Upper lobe of left lung (tissue), 6 donors: ENCODE data around the gene TMEM217. TPM values are rescaled to one million over a fixed set of nuclear protein-coding genes. Genes with fewer than 3 reads are reported as not detected.
A peak's percentile ranks its signal among the peaks of the same experiment; 100 is the strongest.
"Not testable (repeated sequence)": the region's sequence is repeated elsewhere in the genome, so short reads cannot be mapped to it uniquely, and the experiment has no call there.

Experiments used
- ATAC-seq, 2 donors: fragments of 200-7000 bp; cut with Tn5 transposase; one replicate each; pipeline ENCODE4 v1.9.1; 2022; ENCODE audit warnings: mild to moderate bottlenecking in 2 of 2, moderate library complexity in 2 of 2; ENCODE audit not compliant: low FRiP score in 2 of 2
- DNase-seq, 2 donors: peaks; one replicate each; pipeline ENCODE4 v3.0.0-alpha.2; 2019 to 2020
- H3K27ac ChIP-seq, 4 donors: fragments of 200-600 bp; sonication (generic); one replicate each; pipeline ENCODE4 v1.5.1; 2016 to 2019
- H3K27me3 ChIP-seq, 4 donors: fragments of 200-600 bp; sonication (generic); one replicate each; pipeline ENCODE4 v1.5.1; 2017 to 2019
- H3K36me3 ChIP-seq, 4 donors: fragments of 200-600 bp; sonication (generic); one replicate each; pipeline ENCODE4 v1.5.1; 2016 to 2019
- H3K4me1 ChIP-seq, 4 donors: fragments of 200-600 bp; sonication (generic); one replicate each; pipeline ENCODE4 v1.5.1; 2018 to 2019
- H3K4me3 ChIP-seq, 4 donors: fragments of 200-600 bp; sonication (generic); one replicate each; pipeline ENCODE4 v1.5.1; 2017 to 2019; ENCODE audit warnings: mild to moderate bottlenecking in 2 of 4, moderate library complexity in 1 of 4
- H3K9me3 ChIP-seq, 4 donors: fragments of 200-600 bp; sonication (generic); one replicate each; pipeline ENCODE4 v1.5.1; 2018 to 2019
- CTCF ChIP-seq, 6 experiments: fragments of 450-650 bp in 4 of 6; fragments of 200-600 bp in 2 of 6; sonication (generic) in 2 of 6; IDR thresholded peaks; one replicate each; pipeline ENCODE4 v1.5.1; 2016 to 2019; ENCODE audit warnings: antibody characterized with exemption in 6 of 6
- EP300 ChIP-seq, 4 donors: sonication (generic); formaldehyde crosslinking; IDR thresholded peaks; one replicate each; pipeline ENCODE4 v1.5.1; 2017; ENCODE audit warnings: antibody characterized with exemption in 4 of 4, control low read depth in 2 of 4
- POLR2A ChIP-seq, 4 donors: fragments of 450-650 bp; IDR thresholded peaks; one replicate each; pipeline ENCODE4 v1.5.1; 2016 to 2017; ENCODE audit warnings: antibody characterized with exemption in 4 of 4, mild to moderate bottlenecking in 2 of 4
- POLR2AphosphoS5 ChIP-seq, 2 donors: sonication (generic); formaldehyde crosslinking; IDR thresholded peaks; one replicate each; pipeline ENCODE4 v1.5.1; 2017; ENCODE audit warnings: antibody characterized with exemption in 2 of 2
- WGBS, 2 donors: methylation state at CpG; one replicate each; pipeline ENCODE4 v1.1.5; 2017 to 2018; 5-methylcytosine and 5-hydroxymethylcytosine counted together
- total RNA-seq, 6 donors: library from RNA; depleted of rRNA in 4 of 6; stranded (reverse); fragments of >200 nt in 4 of 6; gene quantifications; one replicate each; pipeline versions ENCODE4 v1.1.0 to v1.2.1, GENCODE V29; 2016 to 2021
- donor health status: DM: no; HTN: no; CAD: no; lungs with moderate emphysema.
- donor health status: DM: no; HTN: yes; CAD: no; lungs with severe emphysema.

The TMEM217 gene
- total RNA-seq, 6 donors from 2014 or later: 0.67 to 3.4 (median 1.1) TPM

GRCh38 chr6:37303891-37304503 lies 46.1 kb upstream of the TMEM217 start:
- Histone ChIP-seq H3K27ac (no peak overlapping the region), H3K27me3 (no peaks in the 10 kb centered on the region), H3K9me3 (no peaks in the 10 kb centered on the region), H3K4me1 (peaks cover 0 to 12% (median 5%) of the 10 kb centered on the region in 4 donors), H3K36me3 (peaks cover 0 to 36% (median 9%) of the 10 kb centered on the region in 4 donors), H3K4me3 (no peak overlapping the region)
- 60 to 61% methylated on average over 3 of the region's 3 CpGs for WGBS, 2 donors
- TF ChIP-seq EP300 (IDR thresholded peaks at IDR 0.05) (no peak), CTCF (IDR thresholded peaks at IDR 0.05) (peak in 3 of 6 experiments; percentile 18 to 34 (median 28)), POLR2A (IDR thresholded peaks at IDR 0.05) (no peak), POLR2AphosphoS5 (IDR thresholded peaks at IDR 0.05) (no peak)
- ATAC-seq (peak in 1 of 2 donors; percentile 52), DNase-seq (no peak)

DNA sequence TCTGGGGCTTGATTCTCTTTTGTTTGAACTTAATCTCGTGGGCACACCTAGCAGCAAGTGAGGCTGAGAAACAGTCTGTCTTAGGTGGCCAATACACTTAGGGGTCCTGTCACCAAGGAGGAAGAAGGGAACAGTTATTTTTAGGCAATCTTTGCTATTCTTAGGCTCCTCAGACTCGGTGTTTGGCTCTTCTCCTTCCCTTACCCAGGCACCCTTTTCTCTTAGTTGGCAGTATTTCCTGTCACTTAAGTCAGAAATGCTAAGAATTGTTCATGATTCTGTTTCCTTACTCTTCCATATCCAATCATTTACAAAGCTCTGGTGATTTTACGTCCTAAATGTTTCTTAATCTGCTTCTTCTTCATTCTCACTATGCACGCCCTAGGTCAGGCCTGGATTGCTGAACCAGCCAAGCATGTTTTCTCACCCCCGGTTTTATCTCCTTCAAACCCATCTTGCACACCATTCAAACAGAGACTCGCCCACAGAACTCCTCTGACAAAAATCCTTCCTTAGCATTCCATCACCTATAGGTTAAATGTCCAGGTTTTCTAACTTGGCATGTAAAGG lies 45.2 kb upstream of the TMEM217 start:
- Histone ChIP-seq H3K9me3 (no peaks in the 10 kb centered on the region), H3K27ac (no peak overlapping the region), H3K36me3 (peaks cover 0 to 41% (median 9%) of the 10 kb centered on the region in 4 donors), H3K27me3 (no peaks in the 10 kb centered on the region), H3K4me1 (peaks cover 0 to 8% (median 3%) of the 10 kb centered on the region in 4 donors), H3K4me3 (no peak overlapping the region)
- DNase-seq (no peak), ATAC-seq (no peak)
- 66 to 70% methylated on average over 6 of the region's 6 CpGs for WGBS, 2 donors
- TF ChIP-seq POLR2AphosphoS5 (IDR thresholded peaks at IDR 0.05) (no peak), EP300 (IDR thresholded peaks at IDR 0.05) (no peak), POLR2A (IDR thresholded peaks at IDR 0.05) (no peak)

DNA sequence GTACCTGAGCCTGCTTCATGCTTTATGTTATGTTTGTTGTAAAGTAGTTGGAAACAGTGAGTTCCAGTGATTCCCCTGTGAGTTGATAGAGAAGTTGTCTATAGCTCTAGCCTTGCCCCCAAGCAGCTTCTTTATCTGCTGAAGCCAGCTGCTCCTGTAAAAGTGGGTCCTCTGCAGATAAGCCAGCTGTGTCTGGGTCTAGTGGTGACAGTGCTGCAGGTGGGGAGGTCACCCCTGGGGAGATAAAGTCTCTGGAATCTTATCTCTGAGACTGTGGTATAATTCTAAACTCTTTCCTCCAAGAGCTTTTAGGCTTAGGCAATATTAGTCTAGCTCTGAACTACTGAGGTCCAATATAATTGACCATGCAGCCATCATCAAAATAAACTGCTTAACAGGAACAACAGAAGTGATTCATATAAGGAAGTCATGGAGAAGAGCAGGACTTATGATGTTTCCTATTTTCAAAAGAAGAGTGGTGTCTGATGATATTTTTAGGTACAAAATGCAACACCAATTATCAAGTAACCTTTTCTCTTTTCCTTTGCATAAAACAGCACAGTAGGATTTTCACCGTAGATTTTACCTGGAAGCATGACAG lies 44.2 kb upstream of the TMEM217 start:
- TF ChIP-seq POLR2AphosphoS5 (IDR thresholded peaks at IDR 0.05) (no peak), CTCF (IDR thresholded peaks at IDR 0.05) (no peak), POLR2A (IDR thresholded peaks at IDR 0.05) (no peak), EP300 (IDR thresholded peaks at IDR 0.05) (no peak)
- H3K27me3 ChIP-seq: no peaks in the 10 kb centered on the region
- H3K4me1 ChIP-seq: no peaks in the 10 kb centered on the region
- H3K27ac ChIP-seq: no peak overlapping the region
- H3K36me3 ChIP-seq: peaks cover 0 to 46% (median 13%) of the 10 kb centered on the region in 4 donors
- no peaks in the 10 kb centered on the region for H3K9me3 ChIP-seq
- no peak for ATAC-seq
- no peak for DNase-seq
- WGBS, 2 donors: 93% methylated on average over 1 of the region's 1 CpG
- no peak overlapping the region for H3K4me3 ChIP-seq

DNA sequence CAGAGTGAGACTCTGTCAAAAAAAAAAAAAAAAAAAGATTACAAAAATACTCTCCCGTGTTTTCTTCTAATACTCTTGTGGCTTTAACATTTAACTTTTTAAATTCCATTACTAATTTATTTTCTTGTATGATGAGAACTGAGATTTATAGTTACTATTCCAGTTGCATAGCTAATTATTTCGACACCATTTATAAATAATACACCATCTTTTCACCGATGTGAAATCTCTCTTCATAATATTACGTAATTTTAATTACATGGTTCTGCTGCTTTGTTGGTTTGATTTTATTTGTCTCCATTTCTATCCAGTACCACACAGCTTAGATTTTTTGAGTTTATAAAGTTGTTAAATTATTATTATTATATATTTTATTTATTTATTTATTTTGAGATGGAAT lies 42.0 kb upstream of the TMEM217 start:
- ATAC-seq: no peak
- no peaks in the 10 kb centered on the region for H3K9me3 ChIP-seq
- H3K36me3 ChIP-seq: peaks cover 0 to 58% (median 20%) of the 10 kb centered on the region in 4 donors
- H3K27ac ChIP-seq: no peak overlapping the region
- WGBS, 2 donors: 78 to 85% methylated on average over 4 of the region's 4 CpGs
- no peak for TF ChIP-seq CTCF (IDR thresholded peaks at IDR 0.05)
- no peak for TF ChIP-seq POLR2A (IDR thresholded peaks at IDR 0.05)
- TF ChIP-seq EP300 (IDR thresholded peaks at IDR 0.05): no peak
- TF ChIP-seq POLR2AphosphoS5 (IDR thresholded peaks at IDR 0.05): no peak
- no peak for DNase-seq
- H3K4me3 ChIP-seq: no peak overlapping the region
- H3K4me1 ChIP-seq: no peaks in the 10 kb centered on the region
- H3K27me3 ChIP-seq: no peaks in the 10 kb centered on the region

DNA sequence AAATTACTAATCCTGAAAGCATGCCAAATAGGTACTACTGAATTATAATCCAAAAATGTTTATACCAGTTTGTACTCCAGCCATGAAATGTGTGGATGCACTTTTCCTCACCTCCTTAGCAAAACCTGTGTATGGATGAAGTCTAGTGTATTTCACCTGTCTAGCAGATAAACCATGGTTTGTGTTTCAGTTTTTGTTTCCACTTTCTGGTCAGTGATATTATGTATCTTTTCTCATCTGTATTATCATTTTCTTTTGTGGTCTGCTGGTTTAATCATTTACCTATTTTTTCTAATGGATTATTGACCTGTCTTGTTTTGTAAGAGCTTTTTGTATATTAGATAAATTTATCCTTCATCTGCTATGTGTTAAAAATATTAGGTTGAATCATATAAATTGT lies 41.0 kb upstream of the TMEM217 start:
- Histone ChIP-seq H3K27me3 (no peaks in the 10 kb centered on the region), H3K9me3 (no peaks in the 10 kb centered on the region), H3K4me1 (no peaks in the 10 kb centered on the region), H3K27ac (no peak overlapping the region), H3K4me3 (no peak overlapping the region), H3K36me3 (peaks cover 0 to 67% (median 23%) of the 10 kb centered on the region in 4 donors)
- ATAC-seq (no peak), DNase-seq (no peak)
- no peak for TF ChIP-seq EP300 (IDR thresholded peaks at IDR 0.05)
- TF ChIP-seq CTCF (IDR thresholded peaks at IDR 0.05): no peak
- TF ChIP-seq POLR2AphosphoS5 (IDR thresholded peaks at IDR 0.05): no peak
- no peak for TF ChIP-seq POLR2A (IDR thresholded peaks at IDR 0.05)

- H3K4me3 ChIP-seq, H3K4me1 ChIP-seq, H3K9me3 ChIP-seq, DNase-seq, ATAC-seq, H3K27ac ChIP-seq, H3K27me3 ChIP-seq: not testable (repeated sequence)
- peaks cover 4 to 66% (median 20%) of the 10 kb centered on the region in 4 donors for H3K36me3 ChIP-seq
Measured at GRCh38 chr6:37297637-37298036, 39.7 kb upstream of the TMEM217 start.
